ENCODE measurements around the gene RXYLT1. TPM values are rescaled to one million over a fixed set of nuclear protein-coding genes. Genes with fewer than 3 reads are reported as not detected.
"Not testable (repeated sequence)": the region's sequence is repeated elsewhere in the genome, so short reads cannot be mapped to it uniquely, and the experiment has no call there.

Gene RXYLT1
- 10 to 100 TPM; 10.5 to 16.4 (median 14.0) TPM for total RNA-seq
- long read RNA-seq, donor 1, transcript RXYLT1-201 (6 exons, 1,918 nt): major isoform, 11 of 20 reads
- long read RNA-seq, donor 1, transcript RXYLT1-207 (7 exons, 1,599 nt): minor isoform, 7 of 20 reads
- long read RNA-seq, donor 1, partial matches to known transcripts: 1 of 20 reads
- long read RNA-seq, donor 1, other reads (novel, unspliced or antisense): 0 of 20 reads
- long read RNA-seq, donor 2, partial matches to known transcripts: 1 of 5 reads
- long read RNA-seq, donor 2, other reads (novel, unspliced or antisense): 1 of 5 reads

- ATAC-seq (peak; percentile 99), DNase-seq (peak; percentile 87 to 92 (median 92))
- no peak for TF ChIP-seq CTCF (IDR thresholded peaks at IDR 0.05)
- no peaks in the 10 kb centered on the region for H3K36me3 ChIP-seq (ENCODE audit: low read depth)
- no peaks in the 10 kb centered on the region for H3K9me3 ChIP-seq
- intact Hi-C loops (cut with DNase I, micrococcal nuclease): no loop called here
- peaks cover 7% of the 10 kb centered on the region for H3K4me1 ChIP-seq (ENCODE audit: low read depth)
- peak within 1 kb of the TSS; percentile 62 for H3K4me3 ChIP-seq
Observed at GRCh38 chr12:63779498-63780481, at the start of gene RXYLT1. TSS of gene RXYLT1 (plus strand) at chr12:63779909. CDS start at chr12:63779961, 52 bp downstream.

GRCh38 chr12:63732779-63733178 lies 46.9 kb upstream of the RXYLT1 start:
- intact Hi-C loops (cut with DNase I, micrococcal nuclease); H3K4me1 ChIP-seq (ENCODE audit: low read depth); H3K9me3 ChIP-seq; H3K36me3 ChIP-seq (ENCODE audit: low read depth); DNase-seq; ATAC-seq; H3K4me3 ChIP-seq: not testable (repeated sequence)

- H3K4me3 ChIP-seq; ATAC-seq; DNase-seq; intact Hi-C loops (cut with DNase I, micrococcal nuclease); H3K4me1 ChIP-seq (ENCODE audit: low read depth); H3K9me3 ChIP-seq; H3K36me3 ChIP-seq (ENCODE audit: low read depth): not testable (repeated sequence)
Observed at GRCh38 chr12:63733585-63733984, 46.1 kb upstream of the RXYLT1 start.

- not testable (repeated sequence) for DNase-seq; ATAC-seq; H3K4me1 ChIP-seq (ENCODE audit: low read depth)
Observed at GRCh38 chr12:63740551-63740950, 39.2 kb upstream of the RXYLT1 start.

GRCh38 chr12:63741431-63741830 lies 38.3 kb upstream of the RXYLT1 start:
- DNase-seq; ATAC-seq; H3K4me3 ChIP-seq; H3K36me3 ChIP-seq (ENCODE audit: low read depth); intact Hi-C loops (cut with DNase I, micrococcal nuclease); H3K4me1 ChIP-seq (ENCODE audit: low read depth); H3K9me3 ChIP-seq: not testable (repeated sequence)

More at GRCh38 chr12:63740551-63740950, 39.2 kb upstream of the RXYLT1 start:
- H3K4me3 ChIP-seq; intact Hi-C loops (cut with DNase I, micrococcal nuclease); H3K36me3 ChIP-seq (ENCODE audit: low read depth); H3K9me3 ChIP-seq: not testable (repeated sequence)

GRCh38 chr12:63744110-63744509 lies 35.6 kb upstream of the RXYLT1 start:
- H3K36me3 ChIP-seq (ENCODE audit: low read depth); DNase-seq; intact Hi-C loops (cut with DNase I, micrococcal nuclease); H3K4me1 ChIP-seq (ENCODE audit: low read depth); H3K4me3 ChIP-seq; ATAC-seq; H3K9me3 ChIP-seq: not testable (repeated sequence)

- intact Hi-C loops (cut with DNase I, micrococcal nuclease): not testable (repeated sequence)
Observed at GRCh38 chr12:63746470-63746869, 33.2 kb upstream of the RXYLT1 start.

GRCh38 chr12:63747136-63747535 lies 32.6 kb upstream of the RXYLT1 start:
- H3K9me3 ChIP-seq; ATAC-seq; intact Hi-C loops (cut with DNase I, micrococcal nuclease); DNase-seq; H3K4me1 ChIP-seq (ENCODE audit: low read depth); H3K4me3 ChIP-seq; H3K36me3 ChIP-seq (ENCODE audit: low read depth): not testable (repeated sequence)

More at GRCh38 chr12:63746470-63746869, 33.2 kb upstream of the RXYLT1 start:
- H3K36me3 ChIP-seq (ENCODE audit: low read depth); DNase-seq; H3K9me3 ChIP-seq; ATAC-seq; H3K4me1 ChIP-seq (ENCODE audit: low read depth); H3K4me3 ChIP-seq: not testable (repeated sequence)

- TF ChIP-seq CTCF (IDR thresholded peaks at IDR 0.05): no peak
- DNase-seq: no peak
- no peak overlapping the region for H3K4me3 ChIP-seq
- H3K4me1 ChIP-seq (ENCODE audit: low read depth): no peaks in the 10 kb centered on the region
- H3K9me3 ChIP-seq: no peaks in the 10 kb centered on the region
- intact Hi-C loops (cut with DNase I, micrococcal nuclease): no loop called here
- H3K36me3 ChIP-seq (ENCODE audit: low read depth): no peaks in the 10 kb centered on the region
- no peak for ATAC-seq
Observed at GRCh38 chr12:63747553-63747952, 32.2 kb upstream of the RXYLT1 start.

All from mucosa of descending colon (tissue), 3 donors.